CD4-positive, alpha-beta T cell treated with Interleukin-2 at 100 ng/mL for 4 hours (primary cell): ENCODE measurements around the gene MOB3C.
A peak's percentile ranks its signal among the peaks of the same experiment; 100 is the strongest.
"Not testable (repeated sequence)": the region's sequence is repeated elsewhere in the genome, so short reads cannot be mapped to it uniquely, and the experiment has no call there.

Source experiments
- DNase-seq: peaks from one replicate; pipeline ENCODE4 v3.0.0-alpha.2; 2020; ENCODE audit warnings: low spot score

The MOB3C gene

GRCh38 chr1:46616277-46617107 is at the start of gene MOB3C:
TSS of gene MOB3C (minus strand) at chr1:46616811. CDS start at chr1:46613321, 3,490 bp downstream.
- DNase-seq, result peak; percentile 66

DNA sequence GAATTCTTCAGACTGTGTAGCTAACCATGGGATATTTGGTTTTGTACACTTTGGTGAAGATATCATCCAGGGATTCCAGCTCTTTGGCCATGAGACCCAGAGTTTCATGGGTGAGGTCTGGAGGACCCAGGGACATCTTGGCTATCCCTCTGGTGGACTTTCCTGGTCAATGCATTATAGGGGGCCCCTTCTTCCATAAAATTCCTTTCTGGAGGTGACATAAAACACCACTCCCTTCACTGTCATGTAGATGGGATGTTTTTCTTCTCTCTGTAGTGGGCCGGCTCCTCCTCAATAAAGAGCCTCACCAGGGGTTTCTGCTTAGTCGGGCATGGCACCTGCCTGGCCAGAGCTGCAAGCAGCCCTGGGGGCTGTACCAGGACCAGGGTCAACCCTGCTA is 49.4 kb upstream of the MOB3C start:
- no peak for DNase-seq

DNA sequence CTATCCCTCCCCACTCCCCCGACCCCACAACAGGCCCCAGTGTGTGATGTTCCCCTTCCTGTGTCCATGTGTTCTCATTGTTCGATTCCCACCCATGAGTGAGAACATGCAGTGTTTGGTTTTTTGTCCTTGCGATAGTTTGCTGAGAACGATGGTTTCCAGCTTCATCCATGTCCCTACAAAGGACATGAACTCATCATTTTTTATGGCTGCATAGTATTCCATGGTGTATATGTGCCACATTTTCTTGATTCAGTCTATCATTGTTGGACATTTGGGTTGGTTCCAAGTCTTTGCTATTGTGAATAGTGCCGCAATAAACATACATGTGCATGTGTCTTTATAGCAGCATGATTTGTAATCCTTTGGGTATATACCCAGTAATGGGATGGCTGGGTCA is 46.3 kb upstream of the MOB3C start:
- not testable (repeated sequence) for DNase-seq

DNA sequence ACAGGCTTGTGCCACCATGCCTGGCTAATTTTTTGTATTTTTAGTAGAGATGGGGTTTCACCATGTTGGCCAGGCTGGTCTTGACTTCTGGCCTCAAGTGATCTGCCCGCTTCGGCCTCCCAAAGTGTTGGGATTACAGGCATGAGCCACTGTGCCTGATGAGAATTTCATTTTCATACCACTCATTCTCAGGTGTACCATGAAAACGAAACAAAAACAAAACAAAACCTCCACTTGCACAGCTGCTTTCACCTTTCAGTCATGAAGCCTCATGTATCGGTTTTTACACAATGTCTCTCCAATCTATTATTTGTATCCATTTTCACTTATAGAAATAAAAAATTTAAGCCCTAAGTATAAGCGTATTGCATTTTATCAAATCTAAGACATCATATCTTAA is 43.5 kb upstream of the MOB3C start:
- DNase-seq, result not testable (repeated sequence)

DNA sequence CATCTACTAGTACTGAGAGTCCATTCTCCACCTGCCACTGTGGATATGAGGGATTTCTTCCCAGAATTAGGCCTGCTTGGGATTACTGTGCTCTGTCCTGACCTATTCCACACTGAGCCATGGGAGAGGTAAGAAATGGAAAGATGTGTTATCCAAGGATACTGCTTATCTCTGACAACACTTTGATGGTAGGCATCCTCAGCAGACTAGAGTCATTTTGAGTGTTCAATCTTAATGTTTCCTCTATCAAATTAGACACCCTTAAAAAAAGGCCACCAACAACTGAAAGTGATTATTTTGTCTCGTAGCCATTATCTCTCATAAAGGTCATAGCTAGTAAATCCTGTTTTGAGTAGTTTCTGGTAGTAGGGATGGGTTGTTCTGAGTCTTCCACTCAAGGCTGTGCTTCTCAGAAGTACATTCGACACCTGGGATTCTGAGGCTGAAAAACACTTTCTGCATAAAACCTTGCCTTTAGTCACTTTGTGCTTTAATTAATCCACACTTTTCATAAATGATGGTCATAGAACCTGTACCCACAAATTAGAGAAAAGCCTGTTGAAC is 42.8 kb upstream of the MOB3C start:
- no peak for DNase-seq

DNA sequence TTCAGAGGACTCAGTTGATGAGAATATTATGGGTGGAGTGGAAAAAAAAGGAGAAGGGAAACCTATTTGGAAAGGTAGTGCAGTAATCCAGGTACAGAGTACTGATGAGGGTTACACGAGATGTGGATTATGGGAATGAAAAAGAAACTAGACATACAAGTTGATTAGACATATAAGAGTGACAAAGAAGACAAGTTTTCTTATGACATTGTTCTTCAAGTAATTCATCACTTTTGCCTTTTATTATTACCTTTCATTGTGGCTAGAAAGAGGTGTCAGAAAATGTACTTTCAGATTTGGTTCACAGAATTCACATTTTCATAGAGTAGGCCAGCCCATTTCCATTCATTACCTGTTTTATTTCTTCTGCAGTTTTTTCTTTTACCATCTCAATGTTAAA is 41.2 kb upstream of the MOB3C start:
- DNase-seq, result no peak

- no peak for DNase-seq
Measured at GRCh38 chr1:46656643-46657042, 40.0 kb upstream of the MOB3C start.

DNA sequence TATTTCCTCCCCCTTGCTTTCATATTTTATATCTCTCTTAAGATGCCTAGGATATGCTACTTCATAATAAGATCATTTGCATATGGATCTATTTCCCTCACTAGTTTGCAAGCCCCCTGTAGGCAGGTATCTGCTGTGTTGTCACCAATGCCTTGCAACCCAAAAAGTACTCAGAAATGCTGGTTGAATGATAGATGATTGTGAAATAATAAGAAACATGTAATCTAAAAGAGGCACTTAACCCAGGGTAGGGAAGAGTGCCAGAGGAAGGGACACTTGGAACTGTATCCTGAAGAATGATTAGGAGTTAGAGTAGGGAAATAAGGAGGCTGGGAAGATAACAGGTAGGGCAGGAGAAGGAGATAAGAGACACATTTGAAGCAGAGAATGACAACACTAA is 39.2 kb upstream of the MOB3C start:
- DNase-seq, result no peak

DNA sequence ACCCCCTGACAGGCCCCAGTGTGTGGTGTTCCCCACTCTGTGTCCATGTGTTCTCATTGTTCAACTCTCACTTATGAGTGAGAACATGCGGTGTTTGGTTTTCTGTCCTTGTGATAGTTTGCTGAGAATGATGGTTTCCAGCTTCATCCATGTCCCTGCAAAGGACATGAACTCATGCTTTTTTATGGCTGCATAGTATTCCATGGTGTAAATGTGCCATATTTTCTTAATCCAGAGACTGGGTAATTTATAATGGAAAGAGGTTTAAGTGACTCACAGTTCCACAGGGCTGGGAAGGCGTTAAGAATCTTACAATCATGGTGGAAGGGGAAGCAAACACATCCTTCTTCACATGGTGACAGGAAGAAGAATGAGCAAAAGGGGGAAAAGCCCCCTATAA is 38.1 kb upstream of the MOB3C start:
- not testable (repeated sequence) for DNase-seq

DNA sequence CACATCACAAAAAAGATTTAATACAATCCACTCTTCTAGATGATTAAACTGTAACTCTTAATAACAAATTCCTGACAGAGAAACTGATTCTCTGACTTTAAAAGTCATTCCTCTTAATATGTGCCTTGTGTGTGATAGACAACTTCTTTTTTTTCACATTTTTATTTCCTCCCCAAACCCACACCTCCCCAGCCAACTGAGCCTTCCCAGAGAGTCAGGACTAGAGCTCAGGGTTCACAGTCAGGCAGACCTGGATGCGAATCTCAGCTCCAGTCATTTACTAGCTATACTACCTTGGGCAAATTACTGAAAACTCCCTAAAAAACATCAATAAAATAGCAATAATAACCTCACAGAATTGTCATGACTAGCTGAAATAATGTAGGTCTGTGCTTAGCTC is 37.4 kb upstream of the MOB3C start:
- no peak for DNase-seq

- DNase-seq, result no peak
Measured at GRCh38 chr1:46653405-46653958, 36.9 kb upstream of the MOB3C start.

DNA sequence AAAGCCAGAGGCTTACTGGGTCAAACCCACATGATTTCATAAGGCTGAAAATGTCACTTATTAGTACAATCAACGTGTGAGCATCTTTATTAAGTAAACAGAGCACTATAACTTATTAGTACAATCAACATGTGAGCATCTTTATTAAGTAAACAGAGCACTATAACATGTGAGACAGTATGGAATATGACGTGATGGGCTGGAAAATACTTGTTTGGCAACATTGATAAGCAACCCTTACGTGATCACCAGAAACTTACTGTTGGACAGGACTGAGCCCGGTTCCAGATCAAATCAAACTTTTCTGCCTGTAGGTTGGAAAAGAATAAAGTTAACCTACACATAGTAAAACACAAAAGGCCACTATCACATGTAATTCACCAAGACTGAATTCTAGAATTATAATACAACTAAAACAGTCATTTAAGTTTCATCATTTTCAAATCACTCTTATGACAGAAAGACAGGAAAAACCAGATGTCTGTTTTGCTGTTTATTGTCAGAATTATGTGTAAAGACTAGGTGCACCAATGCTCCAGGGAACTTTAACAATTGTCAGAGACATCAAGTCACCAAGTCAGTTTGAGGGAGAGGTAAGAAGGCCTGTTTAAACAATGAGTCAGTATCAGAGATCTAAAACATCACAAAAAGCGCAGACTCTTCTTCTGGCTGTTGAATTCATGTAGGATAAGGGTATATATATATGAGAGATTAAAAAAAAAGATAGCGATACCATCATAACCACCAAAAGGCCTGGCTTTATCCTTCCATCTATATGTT is 35.9 kb upstream of the MOB3C start:
- no peak for DNase-seq

DNA sequence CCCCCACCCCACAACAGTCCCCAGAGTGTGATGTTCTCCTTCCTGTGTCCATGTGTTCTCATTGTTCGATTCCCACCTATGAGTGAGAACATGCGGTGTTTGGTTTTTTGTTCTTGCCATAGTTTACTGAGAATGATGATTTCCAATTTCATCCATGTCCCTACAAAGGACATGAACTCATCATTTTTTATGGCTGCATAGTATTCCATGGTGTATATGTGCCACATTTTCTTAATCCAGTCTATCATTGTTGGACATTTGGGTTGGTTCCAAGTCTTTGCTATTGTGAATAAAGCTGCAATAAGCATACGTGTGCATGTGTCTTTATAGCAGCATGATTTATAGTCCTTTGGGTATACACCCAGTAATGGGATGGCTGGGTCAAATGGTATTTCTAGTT is 34.5 kb upstream of the MOB3C start:
- DNase-seq, result not testable (repeated sequence)

- DNase-seq, result no peak
Measured at GRCh38 chr1:46650491-46650890, 33.9 kb upstream of the MOB3C start.

DNA sequence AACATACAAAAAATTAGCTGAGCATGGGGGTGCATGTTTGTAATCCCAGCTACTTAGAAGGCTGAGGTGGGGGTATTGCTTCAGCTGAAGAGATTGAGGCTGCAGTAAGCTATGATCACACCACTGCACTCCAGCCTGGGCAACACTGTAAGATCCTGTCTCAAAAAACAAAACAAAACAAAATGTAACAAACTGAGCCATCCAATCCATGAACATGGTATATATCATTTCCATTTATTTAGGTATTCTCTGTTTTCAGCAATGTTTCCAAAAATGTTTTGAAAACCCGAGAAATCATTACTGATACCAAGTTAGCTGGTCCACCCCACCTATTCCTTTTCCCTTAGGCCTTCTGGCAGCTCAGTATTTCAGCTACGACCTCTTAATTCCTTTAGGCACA is 33.2 kb upstream of the MOB3C start:
- DNase-seq, result no peak

DNA sequence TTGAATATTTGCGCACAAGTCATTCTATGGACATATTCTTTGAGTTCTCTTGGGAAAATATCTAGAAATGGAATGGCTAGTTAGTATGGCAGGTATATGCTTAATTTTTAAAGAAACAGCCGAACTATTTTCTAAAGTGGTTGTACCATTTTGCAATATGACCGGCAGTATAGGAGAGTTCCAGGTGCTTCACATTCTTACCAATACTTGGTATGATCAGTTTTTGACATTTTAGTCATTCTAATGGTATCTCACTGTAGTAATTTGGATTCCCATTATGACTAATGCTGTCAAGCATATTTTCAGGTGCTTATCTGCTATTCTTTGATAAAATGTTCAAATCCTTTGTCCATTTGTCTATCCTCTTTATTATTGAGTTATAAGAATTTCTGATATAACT is 31.0 kb upstream of the MOB3C start:
- no peak for DNase-seq

GRCh38 chr1:46646844-46647243 is 30.2 kb upstream of the MOB3C start:
- DNase-seq, result no peak

GRCh38 chr1:46646331-46646730 is 29.7 kb upstream of the MOB3C start:
- no peak for DNase-seq

DNA sequence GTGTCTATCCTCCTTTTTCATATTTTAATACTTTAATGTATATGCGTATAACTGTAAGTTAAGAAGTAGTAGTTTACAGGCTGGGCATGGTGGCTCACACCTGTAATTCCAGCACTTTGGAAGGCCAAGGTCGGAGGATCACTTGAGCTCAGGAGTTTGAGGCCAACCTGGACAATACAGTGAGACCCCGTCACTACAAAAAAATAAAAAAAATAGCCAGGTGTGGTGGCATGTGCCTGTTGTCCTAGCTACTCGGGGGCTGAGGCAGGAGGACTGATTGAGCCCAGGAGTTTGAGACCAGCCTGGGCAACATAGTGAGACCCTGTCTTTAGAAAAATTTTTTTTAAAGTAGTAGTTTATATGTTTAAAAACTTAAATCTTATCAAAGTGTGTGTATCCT is 29.2 kb upstream of the MOB3C start:
- no peak for DNase-seq

DNA sequence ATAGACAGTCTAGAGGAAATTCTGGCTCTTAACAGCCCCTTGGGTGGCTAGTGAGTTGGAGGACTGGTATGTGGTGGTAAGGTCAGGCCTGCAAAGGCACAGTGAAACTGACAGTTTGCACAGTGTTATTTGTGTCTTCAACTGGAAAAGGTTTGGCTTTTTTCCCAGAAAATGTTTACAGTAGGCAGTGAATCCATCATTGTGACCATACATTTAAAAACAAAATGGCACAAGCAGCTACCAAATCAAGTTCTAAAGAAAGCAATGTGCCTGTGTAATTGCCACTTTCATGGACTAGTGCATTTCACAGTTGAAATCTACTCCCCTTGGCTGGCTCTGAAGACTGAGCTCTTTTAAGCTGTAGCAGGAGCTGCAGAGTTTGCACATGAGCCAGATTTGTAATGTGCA is 26.8 kb upstream of the MOB3C start:
- DNase-seq, result no peak

DNA sequence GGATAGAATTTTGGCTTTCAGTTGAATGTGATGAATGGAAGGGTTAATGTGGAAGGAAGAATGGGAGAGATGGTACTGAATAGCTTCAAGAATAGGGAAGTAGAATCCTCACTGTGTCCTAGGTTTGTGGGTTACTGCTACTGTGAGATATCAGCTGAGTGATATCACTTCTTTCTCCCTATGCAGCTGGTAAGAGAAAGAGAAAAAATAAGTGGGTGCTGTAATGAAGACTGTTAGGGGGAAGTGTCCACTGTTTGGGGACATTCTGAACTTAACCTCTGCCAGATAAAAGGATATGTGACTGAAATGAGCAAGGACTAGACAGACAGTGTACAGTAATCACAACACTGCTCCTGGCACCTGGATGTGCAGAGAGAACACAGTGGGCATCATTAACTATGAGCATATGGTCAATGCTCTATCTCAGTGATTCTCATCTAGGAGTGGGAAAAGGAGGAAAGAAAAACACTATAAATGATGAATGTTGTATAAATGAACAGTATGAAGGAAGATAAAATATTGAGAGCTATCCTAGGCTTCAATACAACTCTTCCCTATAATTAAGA is 25.6 kb upstream of the MOB3C start:
- no peak for DNase-seq

GRCh38 chr1:46639547-46639946 is 22.9 kb upstream of the MOB3C start:
- DNase-seq, result no peak
